Gastrocnemius medialis (tissue), 4 donors: ENCODE results near the gene NDRG3. TPM values are rescaled to one million over a fixed set of nuclear protein-coding genes. Genes with fewer than 3 reads are reported as not detected.

Experiments
- ATAC-seq, 2 donors: fragments of 150-250 bp; one replicate each; pipeline ENCODE4 v1.9.1; 2016
- DNase-seq, 2 donors: peaks; one replicate each; pipeline ENCODE4 v3.0.0-alpha.2; 2019
- H3K27ac ChIP-seq, 4 donors: fragments of 200-600 bp; sonication (generic); 1 replicate in 1 of 4; 2 replicates in 3 of 4; pipeline ENCODE4 v1.5.1; 2016 to 2018; ENCODE audit warnings: mild to moderate bottlenecking in 2 of 4, moderate library complexity in 1 of 4
- H3K27me3 ChIP-seq, 3 donors: fragments of 200-600 bp; sonication (generic) in 2 of 3; 1 replicate in 1 of 3; 2 replicates in 2 of 3; pipeline versions ENCODE4 v1.5.1 to v1.6.0; 2016 to 2019; ENCODE audit warnings: mild to moderate bottlenecking in 1 of 3, moderate library complexity in 1 of 3
- H3K36me3 ChIP-seq, 2 donors: fragments of 200-600 bp; sonication (generic) in 1 of 2; one replicate each; pipeline ENCODE4 v1.5.1; 2017 to 2018
- H3K4me1 ChIP-seq, 2 donors: fragments of 200-600 bp; sonication (generic) in 1 of 2; one replicate each; pipeline ENCODE4 v1.5.1; 2016 to 2017; ENCODE audit warnings: mild to moderate bottlenecking in 2 of 2
- H3K4me3 ChIP-seq, 4 donors: fragments of 200-600 bp; sonication (generic) in 3 of 4; 1 replicate in 1 of 4; 2 replicates in 3 of 4; pipeline ENCODE4 v1.5.1; 2016 to 2019; ENCODE audit warnings: mild to moderate bottlenecking in 2 of 4
- H3K9me3 ChIP-seq, 3 donors: fragments of 200-600 bp; sonication (generic) in 2 of 3; 1 replicate in 1 of 3; 2 replicates in 2 of 3; pipeline ENCODE4 v1.5.1; 2016 to 2019
- CTCF ChIP-seq, 5 experiments: fragments of 450-650 bp in 3 of 5; fragments of 200-600 bp in 2 of 5; sonication (generic) in 2 of 5; IDR thresholded peaks in 4 of 5; conservative IDR thresholded peaks in 1 of 5; 1 replicate in 4 of 5; 2 replicates in 1 of 5; pipeline ENCODE4 v1.5.1; 2016 to 2019; ENCODE audit warnings: antibody characterized with exemption in 5 of 5, mild to moderate bottlenecking in 3 of 5, moderate library complexity in 3 of 5
- POLR2A ChIP-seq, 2 donors: fragments of 450-650 bp; IDR thresholded peaks; one replicate each; pipeline ENCODE4 v1.6.1; 2017; ENCODE audit warnings: antibody characterized with exemption in 2 of 2, mild to moderate bottlenecking in 2 of 2, moderate library complexity in 2 of 2
- in situ Hi-C, 4 donors: fragments of 200-750 bp; cut with MboI; loops; one replicate each; pipeline versions ENCODE4 v1.15.0 to v1.8.0; 2017; ENCODE audit warnings: low sequenced_read_pairs in 4 of 4
- intact Hi-C: fragments of 100-400 bp; cut with DNase I; formaldehyde crosslinking; loops from one replicate; pipeline ENCODE4 v1.15.1; 2023; ENCODE audit warnings: low total_unique reads
- total RNA-seq, 4 donors: library from RNA; depleted of rRNA; stranded (reverse); fragments of >200 nt; gene quantifications; one replicate each; pipeline versions ENCODE4 v1.1.0 to v1.2.3, GENCODE V29; 2016

NDRG3 gene
- total RNA-seq, 4 donors from 2014 or later, result 6.7 to 24.9 (median 13.2) TPM

- H3K36me3 ChIP-seq, result no peaks in the 10 kb centered on the region
- no peak overlapping the region for H3K4me3 ChIP-seq
- peak overlapping the region in 1 of 4 donors; percentile 95 for H3K27ac ChIP-seq
- no peaks in the 10 kb centered on the region for H3K27me3 ChIP-seq
- no peaks in the 10 kb centered on the region for H3K9me3 ChIP-seq
- ATAC-seq (no peak), DNase-seq (no peak)
- H3K4me1 ChIP-seq, result peaks cover 8 to 12% of the 10 kb centered on the region in 2 donors
- no peak for TF ChIP-seq CTCF (IDR thresholded peaks at IDR 0.05 in 4 of 5, conservative IDR thresholded peaks at IDR 0.05 in 1 of 5)
- no peak for TF ChIP-seq POLR2A (IDR thresholded peaks at IDR 0.05)
- in situ Hi-C loops (no loop called here), intact Hi-C loops (loop anchor here (2.0 kb wide), 1 partner anchor 87 kb away; a partner anchor contains a TSS)
Observed at GRCh38 chr20:36775826-36776225, 29.9 kb upstream of the NDRG3 start.

- peak overlapping the region; percentile 88 to 95 (median 91) for H3K27ac ChIP-seq
- no peak for ATAC-seq
- no peak overlapping the region for H3K4me3 ChIP-seq
- H3K4me1 ChIP-seq, result peaks cover 8 to 12% of the 10 kb centered on the region in 2 donors
- in situ Hi-C loops (no loop called here), intact Hi-C loops (no loop called here)
- H3K27me3 ChIP-seq, result no peaks in the 10 kb centered on the region
- no peak for DNase-seq
- no peak for TF ChIP-seq CTCF (IDR thresholded peaks at IDR 0.05 in 4 of 5, conservative IDR thresholded peaks at IDR 0.05 in 1 of 5)
- no peak for TF ChIP-seq POLR2A (IDR thresholded peaks at IDR 0.05)
- no peaks in the 10 kb centered on the region for H3K36me3 ChIP-seq
- no peaks in the 10 kb centered on the region for H3K9me3 ChIP-seq
Observed at GRCh38 chr20:36775196-36775595, 29.3 kb upstream of the NDRG3 start.

- H3K4me3 ChIP-seq, result peak within 1 kb of the TSS; percentile 82 to 91 (median 84)
- peak; percentile 94 to 96 for ATAC-seq
- in situ Hi-C loops, result no loop called here
- H3K27ac ChIP-seq, result peak within 1 kb of the TSS; percentile 88 to 95 (median 91)
- DNase-seq, result peak; percentile 93 to 97
- peaks cover 8 to 12% of the 10 kb centered on the region in 2 donors for H3K4me1 ChIP-seq
- no peaks in the 10 kb centered on the region for H3K27me3 ChIP-seq
- TF ChIP-seq POLR2A (IDR thresholded peaks at IDR 0.05) (peak; percentile 50 to 52), CTCF (IDR thresholded peaks at IDR 0.05 in 4 of 5, conservative IDR thresholded peaks at IDR 0.05 in 1 of 5) (no peak)
- H3K9me3 ChIP-seq, result no peaks in the 10 kb centered on the region
- intact Hi-C loops, result loop anchor here (1.0 kb wide), 1 partner anchor 27 kb away; the partner anchor contains the start of gene NDRG3
- no peaks in the 10 kb centered on the region for H3K36me3 ChIP-seq
Observed at GRCh38 chr20:36773597-36774390, 27.9 kb upstream of the NDRG3 start, which contains the start of gene DSN1. Gene DSN1 (minus strand): TSS chr20:36773763. CDS start chr20:36771458, 2,305 bp downstream.

DNA sequence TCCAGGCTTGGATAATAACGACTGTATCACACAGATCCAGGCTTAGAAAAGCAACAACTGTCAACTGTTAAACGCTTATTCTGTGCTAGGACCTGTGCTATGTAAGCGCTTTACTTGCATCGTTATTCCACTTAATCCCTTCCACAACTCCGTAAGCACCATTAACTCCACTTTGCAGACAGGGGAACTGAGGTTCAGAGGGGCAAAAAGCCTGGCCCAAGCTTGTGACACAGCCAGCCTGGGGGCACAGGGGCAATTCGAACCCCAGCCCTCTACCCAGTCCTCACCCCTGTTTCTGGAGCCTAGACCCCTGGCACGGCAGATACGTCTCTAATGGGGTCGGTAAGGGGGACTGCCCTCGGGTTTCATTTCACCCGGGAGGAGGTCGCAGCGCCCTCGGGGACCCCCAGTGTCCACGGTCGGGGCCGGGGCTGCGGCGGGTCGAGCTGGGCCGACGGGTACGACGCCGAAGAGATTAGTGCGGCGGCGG lies 27.3 kb upstream of the NDRG3 start:
- H3K27ac ChIP-seq, result peak overlapping the region; percentile 88 to 95 (median 91)
- no peaks in the 10 kb centered on the region for H3K36me3 ChIP-seq
- ATAC-seq (no peak), DNase-seq (no peak)
- peaks cover 8 to 12% of the 10 kb centered on the region in 2 donors for H3K4me1 ChIP-seq
- H3K9me3 ChIP-seq, result no peaks in the 10 kb centered on the region
- peak overlapping the region; percentile 82 to 91 (median 84) for H3K4me3 ChIP-seq
- intact Hi-C loops (loop anchor here (1.0 kb wide), 1 partner anchor 27 kb away; the partner anchor contains the start of gene NDRG3), in situ Hi-C loops (no loop called here)
- H3K27me3 ChIP-seq, result no peaks in the 10 kb centered on the region
- TF ChIP-seq POLR2A (IDR thresholded peaks at IDR 0.05), result no peak

DNA sequence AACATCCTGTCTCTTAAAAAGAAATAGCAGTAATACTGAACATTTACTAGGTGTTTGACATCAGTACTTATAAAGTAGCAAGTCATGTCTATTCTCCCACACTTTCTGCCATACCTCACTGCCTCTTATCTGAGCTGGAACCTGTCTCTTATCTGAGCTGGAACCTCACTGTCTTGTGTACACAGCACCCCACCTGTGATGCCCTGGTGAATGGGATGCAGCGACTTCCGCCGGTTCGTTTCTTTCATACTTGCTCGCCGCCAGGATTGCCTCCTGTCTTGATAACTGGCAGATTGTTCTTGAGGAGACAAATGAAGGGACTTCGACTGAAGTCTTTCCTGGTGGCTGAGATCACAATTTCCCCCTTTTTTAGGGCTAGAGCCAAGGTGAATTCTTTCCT lies 24.8 kb upstream of the NDRG3 start:
- H3K4me3 ChIP-seq, result no peak overlapping the region
- in situ Hi-C loops, result no loop called here
- no peak overlapping the region for H3K27ac ChIP-seq
- H3K9me3 ChIP-seq, result no peaks in the 10 kb centered on the region
- DNase-seq (no peak), ATAC-seq (no peak)
- TF ChIP-seq CTCF (IDR thresholded peaks at IDR 0.05 in 4 of 5, conservative IDR thresholded peaks at IDR 0.05 in 1 of 5) (no peak), POLR2A (IDR thresholded peaks at IDR 0.05) (no peak)
- H3K4me1 ChIP-seq, result peaks cover 8 to 12% of the 10 kb centered on the region in 2 donors
- no peaks in the 10 kb centered on the region for H3K36me3 ChIP-seq
- H3K27me3 ChIP-seq, result no peaks in the 10 kb centered on the region
- intact Hi-C loops, result no loop called here
